Measurements from ENCODE around the gene PDE4D.

DNA sequence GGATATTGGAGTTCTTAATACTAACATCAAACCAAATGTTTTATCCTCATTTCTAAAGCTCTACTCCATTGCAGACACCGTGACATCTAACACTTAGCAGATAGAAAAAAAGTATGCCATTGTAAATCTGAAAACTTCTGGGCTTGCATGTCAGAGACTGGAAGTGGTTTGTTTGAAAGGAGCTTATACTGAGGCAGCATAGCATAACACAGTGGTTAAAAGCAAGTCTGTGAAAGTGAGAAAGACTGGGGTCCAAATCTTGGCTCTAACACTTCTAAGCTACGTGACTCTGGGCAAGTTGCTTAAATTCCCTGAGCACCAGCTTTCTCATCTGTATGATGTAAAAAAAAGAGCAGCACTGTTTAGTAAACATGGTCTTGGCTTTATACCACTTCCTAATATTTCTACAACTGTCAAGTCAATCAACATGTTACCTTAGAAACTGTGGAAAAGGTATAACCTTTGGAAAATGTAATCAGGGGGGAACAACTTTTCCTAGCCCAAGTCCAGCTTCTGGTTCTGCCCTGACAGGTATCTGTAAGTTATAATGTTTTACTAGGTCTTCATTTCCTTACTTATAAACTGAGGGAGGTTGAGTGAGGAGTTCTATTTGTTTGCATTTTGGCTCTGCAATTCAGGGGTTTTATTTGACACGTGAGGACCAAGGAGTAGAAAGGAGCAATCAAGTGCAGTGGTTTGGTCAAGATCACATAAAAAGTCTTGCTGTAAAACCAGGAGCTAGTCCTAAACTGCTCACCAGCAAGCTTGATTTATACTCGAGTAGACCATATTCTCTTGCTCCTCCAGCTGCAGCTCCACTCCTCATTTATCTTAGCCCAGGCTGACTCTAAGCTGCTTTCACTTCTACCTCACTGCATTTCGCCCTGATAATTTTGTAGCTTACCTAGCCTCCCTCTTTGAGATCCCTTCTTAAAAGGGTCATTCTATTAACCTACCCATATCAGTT, 769.6 kb downstream of the PDE4D start:
- TF ChIP-seq EZH2 (IDR thresholded peaks at IDR 0.05; ENCODE audit: insufficient read depth, poor library complexity, severe bottlenecking) = no peak
- no peak for TF ChIP-seq EZH2phosphoT487 (IDR thresholded peaks at IDR 0.05; ENCODE audit: insufficient read depth, low read depth)

Data from GM23248 (cell line).